COR-L47 (cell line): Measurements from ENCODE around the gene FNDC11.

Source experiments
- DNase-seq: peaks from one replicate; lab custom pipeline; 2025; lab: John Stamatoyannopoulos, UW

FNDC11 gene

GRCh38 chr20:63540417-63541186, 13.4 kb upstream of the FNDC11 start:
- DNase-seq, result no peak

DNA sequence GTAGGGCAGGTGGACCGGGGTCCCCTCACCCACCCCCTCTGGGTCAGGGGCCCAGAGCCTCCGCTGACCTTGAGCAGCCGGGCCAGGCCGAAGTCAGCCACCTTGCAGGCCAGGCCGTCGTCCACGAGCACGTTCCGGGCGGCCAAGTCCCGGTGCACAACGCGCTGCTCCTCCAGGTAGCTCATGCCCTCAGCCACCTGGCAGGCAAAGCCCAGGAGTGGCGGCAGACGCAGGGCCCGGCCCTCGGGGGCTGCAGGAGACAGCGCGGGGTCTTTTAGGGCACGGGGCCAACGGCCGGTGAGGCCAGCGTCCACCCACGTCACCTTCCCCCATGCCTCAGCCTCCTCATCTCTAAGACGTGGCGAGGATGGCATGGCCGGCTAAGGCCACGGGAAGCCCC, 12.6 kb upstream of the FNDC11 start:
- no peak for DNase-seq

DNA sequence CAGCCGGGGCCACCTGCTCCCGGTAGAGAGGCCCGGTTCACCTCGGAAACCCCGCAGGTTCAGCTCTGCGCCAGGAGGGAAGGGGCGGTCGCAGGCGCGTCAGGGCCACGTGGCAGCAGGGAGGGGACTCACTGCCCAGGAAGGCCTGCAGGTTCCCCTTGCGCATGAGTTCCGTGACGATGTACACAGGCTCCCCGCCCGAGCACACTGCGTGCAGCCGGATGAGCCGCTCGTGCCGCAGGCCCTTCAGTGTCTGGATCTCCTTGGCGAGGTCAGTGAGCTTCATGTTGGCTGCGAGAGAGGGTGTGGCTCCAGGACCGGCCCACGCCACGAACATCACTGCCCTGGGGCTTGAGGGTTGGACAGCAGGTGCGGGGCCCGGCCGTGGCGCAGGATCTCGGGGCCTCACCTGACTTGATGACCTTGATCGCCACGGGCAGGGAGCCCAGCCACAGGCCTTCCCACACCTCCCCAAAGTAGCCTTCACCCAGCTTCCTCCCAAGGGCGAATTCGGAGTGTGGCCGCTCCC, 11.9 kb upstream of the FNDC11 start:
- DNase-seq, result no peak

- no peak for DNase-seq
Measured at GRCh38 chr20:63542696-63543095, 11.3 kb upstream of the FNDC11 start.

- DNase-seq, result no peak
Measured at GRCh38 chr20:63543131-63543530, 10.8 kb upstream of the FNDC11 start.

- DNase-seq, result no peak
Measured at GRCh38 chr20:63543733-63544132, 10.2 kb upstream of the FNDC11 start.

DNA sequence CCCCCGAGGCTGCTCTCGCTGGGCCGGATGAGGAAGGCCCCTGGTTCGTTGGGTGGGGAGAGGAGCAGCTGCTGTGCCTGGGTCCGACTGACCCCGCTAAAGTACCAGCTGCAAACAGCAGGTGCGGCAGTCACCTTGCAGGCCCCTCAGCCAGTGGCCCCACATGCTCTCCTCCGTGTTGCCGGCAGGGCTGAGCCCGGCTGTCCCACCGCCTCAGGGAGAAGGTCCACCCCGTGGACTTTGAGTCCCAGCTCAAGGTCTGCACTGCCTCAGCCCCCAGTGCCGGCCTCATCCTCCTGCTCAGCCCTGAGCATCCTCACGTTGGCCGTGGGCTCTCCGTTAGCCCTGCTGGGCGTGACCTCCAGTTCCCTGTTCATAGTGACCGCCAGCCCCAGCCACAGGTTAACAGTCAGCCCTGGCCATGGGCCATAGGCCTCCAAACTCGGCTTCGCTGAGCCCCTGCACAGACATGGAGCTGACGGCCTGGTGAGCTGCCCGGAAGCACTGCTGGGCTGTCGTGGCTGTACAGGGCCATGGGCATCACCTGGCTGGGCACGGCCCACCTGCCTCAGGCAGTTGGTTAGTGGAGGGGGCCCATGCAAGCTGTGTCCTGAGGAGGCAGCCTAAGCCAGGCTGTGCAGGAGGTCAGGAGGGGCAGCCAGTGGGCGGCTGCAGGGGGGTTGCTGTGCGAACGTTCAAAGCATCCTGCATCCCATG, 9.6 kb upstream of the FNDC11 start:
- no peak for DNase-seq

- DNase-seq, result no peak
Measured at GRCh38 chr20:63544958-63545516, 8.9 kb upstream of the FNDC11 start.

GRCh38 chr20:63545814-63546213, 8.1 kb upstream of the FNDC11 start:
- no peak for DNase-seq

GRCh38 chr20:63546256-63546955, 7.6 kb upstream of the FNDC11 start:
- no peak for DNase-seq

GRCh38 chr20:63546956-63547724, 6.8 kb upstream of the FNDC11 start:
- DNase-seq, result no peak

- DNase-seq, result no peak
Measured at GRCh38 chr20:63547725-63548480, 6.1 kb upstream of the FNDC11 start, which contains the start of gene SRMS. Gene SRMS (minus strand): TSS chr20:63547749. CDS start chr20:63547463, 286 bp downstream.

DNA sequence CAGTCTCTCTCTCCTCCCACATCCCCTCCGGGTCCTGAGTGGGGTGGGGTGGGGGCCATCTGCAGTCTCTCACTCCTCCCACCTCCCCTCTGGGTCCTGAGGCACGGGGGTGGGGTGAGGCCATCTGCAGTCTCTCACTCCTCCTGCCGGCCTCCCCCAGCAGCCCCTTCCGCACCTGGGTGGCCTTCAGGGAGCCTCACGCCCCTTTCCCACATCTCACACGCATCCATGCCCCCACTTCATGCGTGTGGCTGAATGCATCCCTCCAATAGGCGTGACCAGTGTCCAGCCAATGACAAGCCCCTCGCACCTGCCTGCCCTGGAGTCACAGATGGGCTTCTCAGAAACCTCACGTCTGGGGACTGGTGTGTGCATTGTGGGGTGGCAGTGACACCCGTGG, 5.4 kb upstream of the FNDC11 start:
- no peak for DNase-seq

DNA sequence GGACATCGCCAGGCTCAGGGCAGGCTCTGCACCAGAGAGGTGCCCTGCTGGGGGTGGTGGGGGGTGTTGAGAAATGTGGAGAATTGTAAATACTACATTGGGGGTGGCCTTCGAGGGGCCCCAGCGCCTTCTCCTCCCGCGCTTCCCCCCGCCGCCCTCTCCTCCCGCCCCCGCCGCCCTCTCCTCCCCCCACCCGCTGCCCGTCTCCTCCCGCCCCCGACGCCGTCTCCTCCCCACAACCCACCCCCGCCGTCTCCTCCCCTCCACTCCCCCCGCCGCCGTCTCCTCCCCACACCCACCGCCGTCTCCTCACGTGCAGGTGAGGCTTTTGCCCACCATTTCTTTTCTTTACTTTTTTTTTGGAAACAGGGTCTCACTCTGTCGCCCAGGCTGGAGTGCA, 4.9 kb upstream of the FNDC11 start:
- no peak for DNase-seq

GRCh38 chr20:63549679-63550282, 4.2 kb upstream of the FNDC11 start:
- no peak for DNase-seq

DNA sequence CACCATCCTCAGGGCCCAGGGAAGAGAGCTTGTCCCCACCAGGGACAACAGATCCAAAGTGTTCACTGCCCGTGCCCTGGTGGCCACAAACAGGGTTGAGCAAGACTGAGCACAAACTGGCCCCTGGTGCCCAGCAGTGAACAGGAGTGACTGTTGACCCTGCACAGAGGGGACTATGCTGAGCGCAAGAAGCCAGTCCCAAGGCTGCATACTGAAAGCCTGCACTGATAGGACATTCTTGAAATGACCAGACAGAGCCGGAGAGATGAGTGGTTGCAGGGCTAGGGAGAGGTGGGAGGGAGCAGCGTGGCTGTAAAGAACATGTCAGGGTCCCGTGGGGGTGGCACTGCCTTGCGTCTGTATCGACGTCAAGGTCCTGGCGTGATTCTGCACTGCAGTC, 2.9 kb upstream of the FNDC11 start:
- DNase-seq, result no peak

DNA sequence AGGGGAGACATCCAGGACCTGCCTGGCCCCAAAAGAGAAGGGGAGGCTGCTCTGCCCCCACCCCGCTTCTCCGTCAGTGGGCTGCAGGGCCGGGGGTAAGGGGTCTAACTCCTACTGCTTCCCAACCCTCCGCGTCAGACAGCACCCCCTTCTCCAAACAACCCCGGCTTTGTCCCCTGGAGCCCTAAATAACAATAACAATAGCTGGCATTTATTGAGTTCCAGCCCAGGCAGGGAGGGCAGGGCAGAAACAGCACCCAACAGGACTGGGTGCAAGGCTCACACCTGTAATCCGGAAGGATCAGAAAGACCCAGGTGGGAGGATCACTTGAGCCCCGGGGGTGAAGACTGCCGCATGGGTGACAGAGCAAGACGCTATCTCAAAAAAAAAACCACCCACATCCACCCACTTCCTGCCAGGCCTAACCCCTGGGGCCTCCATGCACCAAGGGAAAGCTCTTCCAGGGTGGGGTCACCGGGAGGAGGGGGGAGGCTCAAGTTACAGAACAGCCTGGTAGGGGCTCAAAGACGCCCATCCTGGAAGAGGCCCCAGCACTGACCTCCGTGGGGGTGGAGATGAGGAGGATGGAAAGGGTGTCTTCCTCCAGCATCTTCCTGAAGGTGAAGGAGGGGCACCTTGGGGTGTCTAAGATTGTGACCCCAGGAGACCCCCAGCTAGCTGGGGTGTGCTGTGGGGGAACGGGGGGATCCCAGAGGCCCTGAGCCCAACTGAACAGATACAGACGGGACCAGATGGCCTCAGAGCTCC, 1.3 kb upstream of the FNDC11 start:
- no peak for DNase-seq

GRCh38 chr20:63553251-63553932, 567 bp upstream of the FNDC11 start:
- DNase-seq, result no peak
